ENCODE measurements around the gene SUGP2. TPM values are rescaled to one million over a fixed set of nuclear protein-coding genes. Genes with fewer than 3 reads are reported as not detected.

SUGP2 gene
- total RNA-seq, 1 donor from 2014 or later = 26.1 TPM

- no peak for ATAC-seq
These were observed 25.9 kb upstream of the SUGP2 start for GRCh38 chr19:19059018-19059836.

DNA sequence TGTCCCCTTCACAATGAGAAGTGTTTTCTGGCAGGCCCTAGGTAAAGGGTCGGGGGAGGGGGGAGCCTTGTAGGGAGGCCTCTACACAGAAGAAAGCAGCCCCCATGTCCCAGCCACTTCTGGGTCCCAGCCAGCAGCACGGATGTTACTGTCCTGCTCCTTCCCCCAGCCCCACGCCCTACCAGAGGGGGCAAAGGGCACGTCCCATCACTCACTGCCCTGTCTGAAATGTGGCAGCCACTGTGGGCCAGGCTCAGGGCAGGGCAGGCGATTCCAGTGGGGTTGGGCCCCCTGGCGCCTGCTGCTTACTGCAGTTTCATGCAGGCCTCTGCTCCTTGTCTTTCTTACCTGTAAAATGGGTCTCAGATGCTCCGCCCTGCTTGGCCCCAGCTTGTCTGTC is 24.4 kb upstream of the SUGP2 start:
- no peak for ATAC-seq

GRCh38 chr19:19057317-19057716 is 24.0 kb upstream of the SUGP2 start:
- no peak for ATAC-seq

DNA sequence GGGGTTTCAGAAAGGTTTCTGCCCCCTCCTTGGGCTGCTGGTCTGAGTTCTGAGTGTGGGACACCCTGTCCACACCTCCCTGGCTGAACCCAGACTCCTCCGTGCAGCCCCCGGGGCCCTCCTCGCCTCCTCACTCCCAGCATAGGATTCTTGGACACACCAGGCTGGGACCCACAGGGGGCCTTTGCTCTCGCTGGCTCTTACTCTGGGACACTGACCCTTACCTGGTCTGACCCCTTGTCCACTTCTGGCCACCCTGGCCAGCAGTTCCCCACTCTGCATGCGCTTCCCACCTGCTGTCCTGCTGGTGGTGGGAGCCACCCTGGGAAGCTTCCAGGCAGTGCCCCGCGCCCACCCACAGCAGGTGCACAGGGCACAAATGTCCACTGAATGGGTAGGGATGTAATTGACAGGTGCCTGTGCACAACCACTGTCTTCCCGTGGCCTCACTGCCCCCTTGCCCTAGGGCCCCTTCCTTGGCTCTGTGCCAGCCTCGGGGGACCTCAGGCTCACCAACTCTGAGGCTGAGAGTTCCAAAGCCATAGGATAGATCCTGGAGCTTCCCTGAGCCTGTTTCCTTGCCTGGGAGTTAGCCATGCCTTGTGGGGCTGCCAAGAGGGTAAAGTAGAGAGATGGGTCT is 23.4 kb upstream of the SUGP2 start:
- ATAC-seq = no peak

- ATAC-seq = no peak
These were observed 22.4 kb upstream of the SUGP2 start for GRCh38 chr19:19055701-19056100.

- ATAC-seq = no peak
These were observed 21.7 kb upstream of the SUGP2 start for GRCh38 chr19:19054939-19055440.

- no peak for ATAC-seq
These were observed 21.1 kb upstream of the SUGP2 start for GRCh38 chr19:19054315-19054938.

DNA sequence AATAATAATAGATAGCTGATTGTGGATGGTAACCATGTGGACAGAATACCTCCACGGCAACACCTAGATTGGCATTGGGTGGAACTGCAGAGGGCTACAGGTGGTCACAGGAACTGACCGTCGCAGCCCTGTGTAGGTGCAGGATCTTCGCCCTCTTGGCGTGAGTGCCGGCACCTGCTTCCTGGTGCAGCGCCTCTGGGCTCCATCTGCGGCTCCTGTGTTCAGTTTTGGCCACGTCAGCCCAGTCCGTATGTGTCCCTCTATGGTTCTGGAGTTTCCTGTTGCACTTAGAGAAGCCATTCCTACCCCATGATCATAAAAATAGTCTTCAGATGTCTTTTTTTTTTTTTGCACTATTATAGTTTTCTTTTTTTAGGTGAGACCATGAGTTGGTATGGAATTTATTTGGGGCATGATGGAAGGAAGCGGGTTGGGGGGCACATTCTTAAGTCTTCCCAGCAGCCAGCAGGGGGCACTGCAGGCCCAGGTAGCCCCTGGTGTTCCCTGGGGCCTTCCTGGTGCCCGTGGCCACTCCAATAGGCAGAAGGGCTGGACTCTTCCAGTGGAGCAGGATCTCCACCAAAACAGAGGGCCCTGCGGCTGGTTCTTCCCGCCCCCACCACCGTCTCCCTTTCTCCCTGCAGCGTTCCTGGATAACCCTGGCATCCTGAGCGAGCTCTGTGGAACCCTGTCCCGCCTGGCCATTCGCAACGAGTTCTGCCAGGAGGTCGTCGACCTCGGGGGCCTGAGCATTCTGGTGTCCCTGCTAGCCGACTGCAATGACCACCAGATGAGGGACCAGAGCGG is 20.4 kb upstream of the SUGP2 start:
- ATAC-seq = peak; percentile 36

DNA sequence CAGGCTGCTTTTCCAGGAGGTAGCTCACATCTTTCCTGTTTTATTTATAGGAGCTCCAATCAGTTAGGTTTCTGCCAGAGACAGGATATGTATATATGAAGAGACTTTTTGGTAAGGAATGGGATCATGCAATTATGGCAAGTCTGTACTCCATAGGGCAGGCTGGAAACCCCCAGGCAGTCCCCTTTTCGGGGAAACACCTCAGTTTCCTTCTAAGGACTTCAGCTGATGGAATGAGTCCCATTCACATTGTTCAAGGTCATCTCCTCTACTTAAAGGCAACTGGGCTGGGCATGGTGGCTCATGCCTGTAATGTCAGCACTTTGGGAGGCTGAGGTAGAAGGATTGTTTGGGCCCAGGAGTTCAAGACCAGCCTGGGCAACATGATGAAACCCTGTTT is 19.6 kb upstream of the SUGP2 start:
- ATAC-seq = no peak

DNA sequence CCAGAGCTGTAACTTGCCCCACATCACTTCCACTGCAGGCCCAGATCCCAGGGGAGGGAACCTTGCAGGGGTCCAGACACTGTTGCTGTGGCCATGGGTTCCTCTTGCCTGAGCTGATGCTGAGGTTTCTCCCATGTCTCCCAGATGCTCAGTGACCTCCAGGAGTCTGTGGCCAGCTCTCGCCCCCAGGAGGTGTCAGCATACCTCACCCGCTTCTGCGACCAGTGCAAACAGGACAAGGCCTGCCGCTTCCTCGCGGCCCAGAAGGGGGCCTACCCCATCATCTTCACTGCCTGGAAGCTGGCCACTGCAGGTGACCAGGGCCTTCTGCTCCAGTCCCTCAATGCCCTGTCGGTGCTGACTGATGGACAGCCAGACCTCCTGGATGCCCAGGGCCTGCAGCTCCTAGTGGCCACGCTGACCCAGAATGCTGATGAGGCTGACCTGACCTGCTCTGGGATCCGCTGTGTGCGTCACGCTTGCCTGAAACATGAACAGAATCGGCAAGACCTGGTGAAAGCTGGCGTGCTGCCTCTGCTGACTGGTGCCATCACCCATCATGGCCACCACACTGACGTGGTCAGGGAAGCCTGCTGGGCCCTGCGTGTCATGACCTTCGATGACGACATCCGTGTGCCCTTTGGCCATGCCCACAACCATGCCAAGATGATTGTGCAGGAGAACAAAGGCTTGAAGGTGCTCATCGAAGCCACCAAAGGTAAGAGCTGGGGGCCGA is 18.3 kb upstream of the SUGP2 start:
- ATAC-seq = no peak

- no peak for ATAC-seq
These were observed 17.4 kb upstream of the SUGP2 start for GRCh38 chr19:19050731-19051130.

DNA sequence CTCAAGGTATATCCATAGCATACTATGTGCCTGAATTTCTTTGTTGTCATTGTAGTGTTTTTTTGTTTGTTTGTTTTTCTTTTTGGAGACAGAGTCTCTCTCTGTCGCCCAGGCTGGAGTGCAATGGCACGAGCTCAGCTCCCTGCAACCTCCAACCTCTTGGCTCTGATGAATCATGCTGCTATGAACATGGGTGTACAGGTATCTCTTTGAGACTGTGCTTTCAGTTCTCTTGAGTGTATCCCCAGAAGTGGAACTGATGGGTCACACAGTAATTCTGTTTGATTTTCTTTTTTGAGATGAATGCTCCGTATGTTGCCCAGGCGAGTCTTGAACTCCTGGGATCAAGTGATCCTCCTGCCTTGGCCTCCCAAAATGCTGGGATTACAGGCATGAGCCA is 16.8 kb upstream of the SUGP2 start:
- ATAC-seq = no peak

- no peak for ATAC-seq
These were observed 16.1 kb upstream of the SUGP2 start for GRCh38 chr19:19049406-19049805.

DNA sequence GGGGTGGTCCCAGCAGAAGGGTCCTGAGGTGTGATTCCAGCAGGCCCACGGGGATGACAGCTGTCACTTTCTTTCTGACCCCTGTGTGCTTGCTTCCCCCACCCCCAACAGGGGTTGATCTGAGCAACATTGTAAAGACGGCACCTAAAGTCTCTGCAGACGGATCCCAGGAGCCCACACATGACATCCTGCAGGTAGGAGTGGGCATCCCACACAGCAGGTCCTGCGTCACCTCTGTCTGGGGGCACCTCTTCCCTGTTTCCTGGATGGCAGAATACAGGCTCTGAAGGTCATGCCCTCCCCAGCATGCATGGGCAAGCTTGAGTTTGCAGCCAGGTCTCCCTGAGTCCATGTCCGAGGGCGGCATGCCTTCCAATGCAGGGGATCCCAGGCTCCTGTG is 10.6 kb upstream of the SUGP2 start:
- ATAC-seq = no peak

- no peak for ATAC-seq
These were observed 10.2 kb upstream of the SUGP2 start for GRCh38 chr19:19043481-19043880.

- ATAC-seq = peak; percentile 12
These were observed 9.5 kb upstream of the SUGP2 start for GRCh38 chr19:19042732-19043280.

DNA sequence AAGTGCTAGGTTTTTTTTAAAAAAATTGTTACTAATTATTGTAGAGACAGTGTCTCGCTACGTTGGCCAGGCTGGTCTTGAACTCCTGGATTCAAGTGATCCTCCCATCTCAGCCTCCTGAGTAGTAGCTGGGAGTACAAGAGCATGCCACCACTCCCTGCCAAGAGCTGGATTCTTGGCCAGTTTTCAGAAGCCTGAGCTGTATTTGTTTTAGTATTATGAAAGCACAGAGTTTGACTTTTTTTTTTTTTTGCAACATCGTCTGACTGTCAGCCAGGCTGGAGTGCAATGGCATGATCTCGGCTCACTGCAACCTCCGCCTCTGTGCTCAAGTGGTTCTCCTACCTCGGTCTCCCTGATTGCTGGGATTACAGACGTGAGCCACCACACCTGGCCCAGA is 7.1 kb upstream of the SUGP2 start:
- ATAC-seq = peak; percentile 34

DNA sequence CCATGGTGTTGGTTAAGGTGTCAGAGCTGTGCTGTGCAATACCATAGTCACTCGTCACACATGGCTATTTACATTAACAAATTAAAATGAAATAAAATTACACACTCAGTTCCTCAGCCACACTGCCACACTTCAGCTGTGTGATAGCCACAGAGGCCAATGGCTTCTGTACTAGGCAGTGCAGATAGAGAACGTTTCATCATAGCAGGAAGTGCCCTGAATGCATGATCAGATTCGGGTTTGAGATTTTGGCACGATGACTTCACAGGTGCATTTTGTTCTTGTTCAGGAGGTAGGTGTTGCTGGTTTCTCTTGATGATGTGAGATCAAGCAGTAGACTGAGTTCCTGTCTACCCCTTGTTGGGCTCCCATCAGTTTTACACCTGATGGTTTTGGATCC is 6.6 kb upstream of the SUGP2 start:
- ATAC-seq = no peak

- ATAC-seq = peak; percentile 85
These were observed 897 bp upstream of the SUGP2 start for GRCh38 chr19:19034204-19034624.

GRCh38 chr19:19033176-19033425 is 216 bp downstream of the SUGP2 start:
- ATAC-seq = no peak

DNA sequence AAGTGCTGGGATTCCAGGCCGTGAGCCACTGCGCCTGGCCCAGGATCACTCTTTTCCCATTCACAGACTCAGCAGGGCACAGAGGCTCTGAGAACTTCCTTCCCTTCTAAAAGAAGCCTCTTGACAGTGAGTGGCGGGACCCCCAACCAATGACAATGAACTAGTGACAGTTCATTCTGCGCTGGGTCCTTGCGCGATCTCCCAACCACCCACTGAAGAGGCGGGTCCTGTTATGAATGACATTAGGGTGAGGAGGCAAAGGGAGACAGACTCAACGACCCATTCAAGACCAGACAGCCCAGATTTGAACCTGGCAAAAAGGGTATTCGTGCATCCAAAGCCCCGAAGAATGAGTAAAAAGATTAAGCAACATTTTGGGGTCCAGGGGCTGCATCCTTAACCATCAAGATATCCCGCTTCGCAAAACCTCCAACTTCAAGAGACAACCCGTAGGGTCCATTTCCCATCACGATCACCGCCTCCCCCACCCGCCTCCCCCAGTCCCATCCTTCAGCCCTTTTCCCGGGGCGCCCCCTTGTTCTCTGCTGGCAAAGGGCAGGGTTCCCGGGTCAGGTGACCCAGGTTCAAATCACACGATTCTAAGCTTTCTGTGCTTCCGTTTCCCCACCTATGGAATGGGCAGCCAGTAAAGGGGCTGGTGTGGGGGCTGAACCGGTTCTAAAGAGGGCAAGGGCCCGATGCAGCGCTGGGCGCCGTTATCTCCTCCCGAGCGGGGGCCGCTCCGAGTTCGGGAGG is 719 bp downstream of the SUGP2 start:
- ATAC-seq = no peak

Measured in esophagus mucosa (tissue), 1 donor.